Esophagus muscularis mucosa (tissue), 4 donors: ENCODE measurements around the gene MYRF.

Experiments
- CTCF ChIP-seq, 3 experiments: fragments of 200-600 bp in 2 of 3; fragments of 450-650 bp in 1 of 3; sonication (generic) in 2 of 3; IDR thresholded peaks; one replicate each; pipeline ENCODE4 v1.5.1; 2017 to 2019; ENCODE audit warnings: antibody characterized with exemption in 3 of 3, mild to moderate bottlenecking in 2 of 3, moderate library complexity in 1 of 3
- EP300 ChIP-seq: sonication (generic); formaldehyde crosslinking; IDR thresholded peaks from one replicate; pipeline ENCODE4 v1.6.1; 2017; ENCODE audit warnings: antibody characterized with exemption
- POLR2A ChIP-seq: fragments of 450-650 bp; IDR thresholded peaks from one replicate; pipeline ENCODE4 v1.6.1; 2017; ENCODE audit warnings: antibody characterized with exemption, moderate library complexity, mild to moderate bottlenecking, low read depth
- POLR2AphosphoS5 ChIP-seq, 2 donors: sonication (generic); formaldehyde crosslinking; IDR thresholded peaks; one replicate each; pipeline ENCODE4 v1.6.1; 2017; ENCODE audit warnings: antibody characterized with exemption in 2 of 2

DNA sequence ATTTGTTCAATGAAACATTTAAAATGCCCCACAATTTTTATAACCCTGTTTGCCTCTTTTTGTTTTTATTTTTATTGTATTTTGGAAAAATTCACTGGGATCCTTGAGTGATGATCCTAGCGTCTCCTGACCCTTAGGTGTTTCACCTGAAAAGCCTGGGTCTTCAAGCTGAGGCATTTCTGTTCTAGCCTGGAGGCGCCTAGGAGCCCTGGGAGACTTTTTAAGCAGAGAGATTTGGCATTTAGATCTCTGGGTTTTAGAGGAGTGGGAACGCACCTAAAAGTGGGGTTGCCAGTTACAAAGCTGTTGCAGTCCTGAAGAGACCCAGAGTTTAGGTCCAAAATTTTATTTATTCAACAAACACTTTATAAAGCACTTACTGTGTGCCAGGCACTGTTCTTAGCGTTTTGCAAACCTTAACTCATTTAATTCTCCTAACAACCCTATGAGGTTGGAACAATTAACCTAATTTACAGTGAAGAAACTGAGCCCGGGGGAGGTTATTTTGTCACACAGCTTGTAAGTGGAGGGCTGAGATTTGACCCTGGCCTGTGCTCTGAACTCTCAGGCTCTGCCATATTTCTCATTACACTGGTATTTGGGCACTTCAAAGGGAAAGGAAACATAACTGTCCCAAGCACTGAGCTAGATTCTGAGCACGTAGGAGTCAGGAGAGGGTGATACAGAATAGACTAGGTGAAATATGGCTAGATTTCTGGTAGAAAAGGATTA, 65.2 kb downstream of the MYRF start:
- no peak for TF ChIP-seq CTCF (IDR thresholded peaks at IDR 0.05)
- no peak for TF ChIP-seq POLR2AphosphoS5 (IDR thresholded peaks at IDR 0.05)
- no peak for TF ChIP-seq EP300
- TF ChIP-seq POLR2A, result no peak
